Putamen (tissue), 1 donor: ENCODE data around the gene DHRS11.
"Not testable (repeated sequence)": the region's sequence is repeated elsewhere in the genome, so short reads cannot be mapped to it uniquely, and the experiment has no call there.

Experiments
- DNase-seq: peaks from one replicate; pipeline ENCODE4 v3.0.0-alpha.2; 2016; ENCODE audit warnings: low spot score

The DHRS11 gene

DNA sequence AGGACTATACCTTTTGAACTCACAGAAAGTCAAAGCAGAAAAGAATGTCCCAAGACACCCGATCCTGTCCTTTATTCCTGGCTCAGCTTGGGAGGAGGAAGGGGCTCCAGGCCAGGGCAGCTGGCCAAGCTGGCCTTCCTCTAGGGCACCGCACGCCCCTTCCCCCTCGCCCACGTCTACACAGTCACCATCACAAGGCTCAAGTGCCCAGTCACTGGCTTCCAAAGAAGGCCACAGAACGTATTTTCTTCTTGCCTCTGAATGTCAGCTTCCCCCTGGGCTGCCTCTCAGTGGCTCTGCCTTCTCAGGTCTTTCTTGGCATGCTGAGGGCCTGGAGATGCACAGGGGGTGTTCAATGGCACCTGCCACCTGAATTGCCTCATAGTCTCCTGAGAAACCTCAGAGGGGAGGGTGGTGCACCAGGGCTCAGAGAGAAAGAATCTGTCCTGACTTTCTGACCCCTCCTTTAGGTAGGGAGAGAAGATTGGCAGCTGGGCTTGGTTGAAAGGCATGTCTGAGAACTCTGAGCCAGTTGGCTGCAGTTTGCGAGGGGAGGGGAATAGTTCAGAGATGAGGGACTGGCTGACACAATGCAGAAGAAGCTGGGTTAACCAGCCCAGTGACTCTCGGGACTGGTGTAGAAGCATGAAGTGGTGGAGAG lies 2.1 kb downstream of the DHRS11 start:
- no peak for DNase-seq

- DNase-seq = no peak
Observed at GRCh38 chr17:36594626-36595401, 3.1 kb downstream of the DHRS11 start.

DNA sequence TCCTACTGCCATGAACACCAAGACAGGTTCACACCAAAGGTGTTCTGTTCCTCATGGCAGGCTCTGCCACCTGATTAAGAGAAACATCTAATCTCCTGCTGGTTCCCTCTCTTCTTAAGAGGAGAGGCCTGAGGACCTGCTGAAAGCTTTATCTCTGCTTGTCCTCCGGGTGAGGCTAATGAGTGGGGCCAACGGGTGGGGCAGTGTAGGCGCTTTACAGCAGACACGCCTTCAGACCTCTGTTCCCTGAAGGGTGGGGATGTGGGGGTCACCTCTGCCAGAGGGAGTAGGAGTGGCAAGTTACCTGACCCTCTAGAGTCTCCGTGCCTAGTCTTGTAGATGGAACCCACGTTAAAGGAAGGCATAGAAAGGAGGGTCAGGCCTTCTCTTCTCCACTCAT lies 5.5 kb downstream of the DHRS11 start:
- DNase-seq = no peak

DNA sequence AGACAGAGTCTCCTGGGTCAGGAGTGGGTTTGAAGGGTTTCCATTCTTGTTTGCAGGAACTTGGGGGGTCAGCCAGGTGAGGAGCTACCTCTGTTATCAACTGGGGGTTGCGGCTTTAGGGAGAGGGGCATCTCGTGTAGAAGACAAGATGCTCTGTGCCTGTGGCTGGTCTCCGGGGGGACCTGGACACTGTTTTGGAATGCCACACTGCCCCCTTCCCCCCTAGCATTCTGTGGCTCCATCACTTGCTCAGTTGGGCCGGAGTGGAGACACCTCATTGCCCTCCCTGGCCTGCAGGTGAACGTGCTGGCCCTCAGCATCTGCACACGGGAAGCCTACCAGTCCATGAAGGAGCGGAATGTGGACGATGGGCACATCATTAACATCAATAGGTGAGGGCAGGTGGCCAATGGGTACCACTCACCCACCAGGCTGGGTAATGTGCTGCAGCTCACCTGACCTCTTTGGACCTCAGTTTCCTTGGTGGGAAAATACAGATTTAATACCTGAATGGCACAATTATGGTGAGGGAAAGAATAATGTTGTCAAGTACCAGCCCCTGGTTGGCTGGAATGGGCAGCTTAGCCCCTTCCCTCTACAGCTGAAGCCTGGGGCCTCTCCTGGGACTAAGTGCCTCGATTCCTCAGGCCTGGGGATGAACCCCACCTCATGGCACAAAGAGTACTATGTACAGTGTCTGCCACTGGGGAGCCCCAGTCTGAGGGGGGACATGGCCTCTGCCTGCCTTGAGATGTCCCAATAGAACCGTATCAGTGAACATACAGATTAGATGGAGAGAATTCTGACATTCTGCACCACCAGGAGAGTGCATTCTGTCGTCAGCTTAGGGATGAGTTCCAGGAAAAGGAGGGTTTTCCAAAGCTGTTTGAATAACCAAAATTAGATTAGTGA lies 6.4 kb downstream of the DHRS11 start:
- DNase-seq = no peak

DNA sequence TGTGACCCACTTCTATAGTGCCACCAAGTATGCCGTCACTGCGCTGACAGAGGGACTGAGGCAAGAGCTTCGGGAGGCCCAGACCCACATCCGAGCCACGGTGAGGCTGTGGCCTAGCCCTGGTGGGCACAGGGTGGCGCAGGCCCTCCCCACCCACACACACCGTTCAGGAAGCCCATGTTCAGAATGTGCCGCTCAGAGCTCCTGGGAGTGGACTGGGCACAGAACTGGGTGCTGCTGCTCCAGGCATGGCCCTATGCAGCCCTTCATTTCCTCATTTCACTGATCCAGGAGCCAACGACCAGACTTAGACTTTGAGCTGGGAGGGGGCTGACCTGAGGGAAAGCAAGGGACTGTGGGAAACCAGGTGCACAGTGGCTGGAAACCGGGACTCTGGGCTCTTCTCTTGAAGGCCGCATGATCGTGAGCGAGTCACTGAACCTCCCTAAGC lies 7.3 kb downstream of the DHRS11 start:
- no peak for DNase-seq

DNA sequence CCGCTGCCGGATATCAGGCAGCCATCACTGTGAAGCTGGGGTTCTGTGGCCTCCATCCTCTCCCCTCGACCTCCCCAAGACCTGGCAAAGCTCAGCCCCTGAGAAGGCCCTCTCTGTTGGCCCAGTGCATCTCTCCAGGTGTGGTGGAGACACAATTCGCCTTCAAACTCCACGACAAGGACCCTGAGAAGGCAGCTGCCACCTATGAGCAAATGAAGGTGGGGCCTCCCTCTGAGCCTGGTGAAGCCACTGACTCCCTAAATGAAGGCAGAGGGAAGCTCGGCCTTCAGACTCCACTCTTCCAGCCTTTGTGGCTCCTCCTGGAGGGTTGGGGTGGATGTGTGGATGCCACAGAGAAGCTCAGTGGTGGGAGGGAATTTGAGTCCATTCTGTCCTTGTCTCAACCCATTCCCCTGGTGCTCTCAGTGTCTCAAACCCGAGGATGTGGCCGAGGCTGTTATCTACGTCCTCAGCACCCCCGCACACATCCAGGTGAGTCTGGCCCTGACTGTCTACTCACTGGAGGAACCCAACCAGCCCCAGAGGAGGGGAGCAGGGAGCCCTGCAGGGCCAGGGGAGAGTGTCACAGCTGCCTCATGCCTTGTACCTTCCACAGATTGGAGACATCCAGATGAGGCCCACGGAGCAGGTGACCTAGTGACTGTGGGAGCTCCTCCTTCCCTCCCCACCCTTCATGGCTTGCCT lies 8.0 kb downstream of the DHRS11 start:
- DNase-seq = no peak

DNA sequence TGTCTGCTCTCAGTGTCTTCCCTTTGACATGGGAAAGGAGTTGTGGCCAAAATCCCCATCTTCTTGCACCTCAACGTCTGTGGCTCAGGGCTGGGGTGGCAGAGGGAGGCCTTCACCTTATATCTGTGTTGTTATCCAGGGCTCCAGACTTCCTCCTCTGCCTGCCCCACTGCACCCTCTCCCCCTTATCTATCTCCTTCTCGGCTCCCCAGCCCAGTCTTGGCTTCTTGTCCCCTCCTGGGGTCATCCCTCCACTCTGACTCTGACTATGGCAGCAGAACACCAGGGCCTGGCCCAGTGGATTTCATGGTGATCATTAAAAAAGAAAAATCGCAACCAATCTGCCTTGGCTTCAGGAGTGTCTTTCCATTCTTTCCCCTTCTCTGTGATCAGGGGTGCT lies 8.8 kb downstream of the DHRS11 start:
- no peak for DNase-seq

DNA sequence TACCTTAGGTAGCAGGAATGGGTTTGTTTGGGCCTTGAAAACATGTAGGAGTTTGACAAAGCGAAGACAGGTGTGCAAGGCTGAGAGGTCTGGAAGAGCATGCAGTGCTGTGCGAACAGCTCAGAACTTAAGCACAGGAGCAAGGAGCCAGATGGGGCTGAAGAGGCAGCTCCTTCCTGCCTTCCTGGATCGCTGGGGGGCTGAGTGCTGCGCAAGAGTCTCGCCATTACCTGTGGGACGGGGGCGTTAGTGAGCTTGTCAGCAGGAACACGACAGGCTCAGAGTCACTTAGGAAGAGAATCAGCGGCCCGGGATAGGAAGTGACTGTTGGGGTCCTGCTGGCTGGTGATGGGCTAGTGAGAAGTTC lies 9.2 kb downstream of the DHRS11 start:
- no peak for DNase-seq

DNA sequence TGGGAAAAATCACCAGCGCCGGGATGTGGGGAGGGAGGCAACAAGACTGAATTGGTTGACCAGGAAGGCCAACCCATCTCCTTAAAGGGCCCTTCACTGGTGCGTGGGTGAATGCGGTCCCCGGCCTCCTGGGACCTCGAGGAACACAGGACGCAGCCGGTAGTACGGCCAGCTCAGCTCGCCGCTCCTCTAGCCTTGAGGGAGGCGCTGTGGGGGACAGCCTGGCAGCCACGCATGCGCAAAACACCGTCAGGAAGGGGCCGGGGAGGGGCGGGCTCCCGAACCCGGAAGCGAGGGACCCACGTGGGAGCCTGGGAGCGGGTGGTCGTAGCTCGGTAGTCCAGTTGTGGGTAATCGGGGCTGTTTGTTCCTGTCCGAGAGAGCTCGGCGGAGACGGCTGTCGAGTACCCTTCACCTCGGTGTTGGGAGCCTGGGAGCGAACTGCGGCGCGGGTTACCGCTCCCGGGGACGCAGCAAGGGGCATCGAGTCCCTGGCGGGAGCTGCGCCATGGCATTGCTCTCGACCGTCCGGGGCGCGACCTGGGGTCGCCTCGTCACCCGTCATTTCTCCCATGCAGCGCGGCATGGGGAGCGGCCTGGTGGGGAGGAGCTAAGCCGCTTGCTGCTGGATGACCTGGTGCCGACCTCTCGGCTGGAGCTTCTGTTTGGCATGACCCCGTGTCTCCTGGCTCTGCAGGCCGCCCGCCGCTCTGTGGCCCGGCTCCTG lies 9.8 kb downstream of the DHRS11 start, which contains the start of gene MRM1:
MRM1 (plus strand) TSS at position 281 of the 727 bp plus-strand sequence; CDS start at position 509, 228 bp downstream.
- peak; percentile 94 for DNase-seq

GRCh38 chr17:36602030-36602748 lies 10.5 kb downstream of the DHRS11 start:
- DNase-seq = no peak

- peak; percentile 38 for DNase-seq
Observed at GRCh38 chr17:36602924-36603384, 11.3 kb downstream of the DHRS11 start.

- not testable (repeated sequence) for DNase-seq
Observed at GRCh38 chr17:36605028-36605427, 13.3 kb downstream of the DHRS11 start.

GRCh38 chr17:36608280-36608679 lies 16.6 kb downstream of the DHRS11 start:
- DNase-seq = no peak

GRCh38 chr17:36608794-36609497 lies 17.3 kb downstream of the DHRS11 start:
- no peak for DNase-seq

GRCh38 chr17:36609498-36609862 lies 17.8 kb downstream of the DHRS11 start:
- no peak for DNase-seq

DNA sequence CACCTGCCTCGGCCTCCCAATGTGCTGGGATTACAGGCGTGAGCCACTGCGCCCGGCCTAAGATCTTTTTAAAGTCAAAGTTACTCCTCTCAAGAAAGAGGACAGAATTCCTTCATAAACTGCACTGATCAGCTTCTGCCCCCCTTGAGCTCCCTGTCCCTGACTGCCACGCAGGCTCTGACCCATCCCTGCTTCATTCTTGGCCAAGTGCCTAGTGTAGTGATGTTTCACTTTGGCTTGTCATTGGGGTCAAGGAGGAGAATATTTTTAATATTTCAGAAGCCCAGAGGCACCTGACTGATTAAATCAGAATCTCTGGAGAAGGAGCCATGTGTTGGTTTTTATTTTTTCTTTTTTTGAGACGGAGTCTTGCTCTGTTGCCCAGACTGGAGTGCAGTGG lies 18.8 kb downstream of the DHRS11 start:
- DNase-seq = no peak

GRCh38 chr17:36611345-36612072 lies 19.8 kb downstream of the DHRS11 start:
- DNase-seq = no peak

DNA sequence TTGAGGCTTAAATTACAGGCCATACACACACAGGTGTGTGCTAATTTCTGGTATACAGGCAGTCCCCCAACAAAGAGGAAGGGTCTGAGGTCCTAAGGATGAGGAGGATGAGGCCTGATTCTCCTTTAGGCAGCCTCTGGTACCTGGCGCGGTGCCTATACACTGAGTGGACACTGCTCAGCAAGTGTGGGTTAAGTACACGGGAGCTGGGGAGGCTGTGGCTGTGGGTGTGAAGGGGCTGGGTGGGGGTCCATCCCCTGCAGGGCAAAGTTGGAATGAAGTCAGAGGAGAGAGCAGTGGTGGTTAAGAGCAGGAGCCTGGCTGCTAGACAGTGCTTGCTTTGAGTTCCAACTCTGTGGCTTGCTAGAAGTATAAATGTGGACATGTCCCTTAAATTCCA lies 20.6 kb downstream of the DHRS11 start:
- no peak for DNase-seq

DNA sequence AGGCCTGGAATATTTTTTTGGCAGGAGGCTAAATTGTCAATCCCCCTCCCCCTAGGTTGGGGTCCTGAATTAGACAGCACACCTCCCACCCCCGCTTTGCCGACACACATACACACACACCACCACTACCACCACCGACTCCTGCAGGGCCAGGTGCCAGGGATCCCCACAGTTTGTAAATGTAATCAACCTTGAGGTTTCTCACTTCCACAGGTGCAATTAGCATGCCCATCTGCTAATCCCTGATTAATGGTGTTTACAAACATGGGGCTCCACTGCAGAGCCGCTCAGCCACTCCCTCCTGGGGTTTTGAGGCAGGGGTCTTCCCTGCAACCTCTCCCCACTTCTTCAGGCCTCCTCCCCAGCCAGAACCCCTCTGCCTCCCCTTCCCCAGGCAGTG lies 21.5 kb downstream of the DHRS11 start:
- DNase-seq = no peak
